GM18868 (cell line): ENCODE results near the gene GRID1.
A peak's percentile ranks its signal among the peaks of the same experiment; 100 is the strongest.

Experiments used
- ATAC-seq: cut with Tn5 transposase; IDR thresholded peaks from one replicate; pipeline ENCODE4 v1.9.1; 2021; ENCODE audit warnings: mild to moderate bottlenecking, moderate library complexity; ENCODE audit not compliant: unreplicated experiment

GRID1 gene

GRCh38 chr10:86366033-86366901, at the start of gene GRID1:
GRID1 (minus strand) TSS chr10:86366795.
- peak; percentile 24 for ATAC-seq

GRCh38 chr10:86415583-86415982, 49.0 kb upstream of the GRID1 start:
- ATAC-seq, result no peak

GRCh38 chr10:86415116-86415515, 48.5 kb upstream of the GRID1 start:
- no peak for ATAC-seq

GRCh38 chr10:86413046-86413728, 46.6 kb upstream of the GRID1 start:
- peak; percentile 83 for ATAC-seq

- ATAC-seq, result no peak
Observed at GRCh38 chr10:86411852-86412560, 45.4 kb upstream of the GRID1 start.

- ATAC-seq, result peak; percentile 37
Observed at GRCh38 chr10:86411281-86411841, 44.8 kb upstream of the GRID1 start.

GRCh38 chr10:86410542-86411124, 44.0 kb upstream of the GRID1 start:
- no peak for ATAC-seq

- ATAC-seq, result no peak
Observed at GRCh38 chr10:86409183-86409582, 42.6 kb upstream of the GRID1 start.

GRCh38 chr10:86403183-86403797, 36.7 kb upstream of the GRID1 start:
- ATAC-seq, result no peak

GRCh38 chr10:86402283-86402941, 35.8 kb upstream of the GRID1 start:
- no peak for ATAC-seq

- no peak for ATAC-seq
Observed at GRCh38 chr10:86401588-86402282, 35.1 kb upstream of the GRID1 start.

- peak; percentile 34 for ATAC-seq
Observed at GRCh38 chr10:86400705-86401587, 34.4 kb upstream of the GRID1 start.

- ATAC-seq, result peak; percentile 87
Observed at GRCh38 chr10:86399879-86400704, 33.5 kb upstream of the GRID1 start.

- ATAC-seq, result no peak
Observed at GRCh38 chr10:86399514-86399878, 32.9 kb upstream of the GRID1 start.

- no peak for ATAC-seq
Observed at GRCh38 chr10:86397120-86397519, 30.5 kb upstream of the GRID1 start.

GRCh38 chr10:86393862-86394455, 27.4 kb upstream of the GRID1 start:
- no peak for ATAC-seq

GRCh38 chr10:86393362-86393761, 26.8 kb upstream of the GRID1 start:
- no peak for ATAC-seq
